ENCODE measurements around the gene CDH13. TPM values are rescaled to one million over a fixed set of nuclear protein-coding genes. Genes with fewer than 3 reads are reported as not detected.

Gene CDH13
- polyA plus RNA-seq, 1 donor from 2014 or later = 3.2 TPM

GRCh38 chr16:82735186-82735585 lies 108.4 kb downstream of the CDH13 start:
- H3K79me2 ChIP-seq (replicated peaks; ENCODE audit: insufficient read depth, low read length) = no peaks in the 10 kb centered on the region
- no peaks in the 10 kb centered on the region for H3K9me2 ChIP-seq (ENCODE audit: insufficient read depth, low read length)
- TF ChIP-seq EP300 (conservative IDR thresholded peaks at IDR 0.05; ENCODE audit: poor library complexity, severe bottlenecking) = peak; percentile 79
- TF ChIP-seq SMC3 (conservative IDR thresholded peaks at IDR 0.05; ENCODE audit: poor library complexity) = no peak
- peak; percentile 52 for TF ChIP-seq POLR2AphosphoS5 (IDR thresholded peaks at IDR 0.05)
- TF ChIP-seq MXI1 (conservative IDR thresholded peaks at IDR 0.05; ENCODE audit: poor library complexity, severe bottlenecking) = no peak
- no peaks in the 10 kb centered on the region for H3K27me3 ChIP-seq (ENCODE audit: insufficient read depth, low read depth, low read length)
- no peaks in the 10 kb centered on the region for H3F3A ChIP-seq (ENCODE audit: insufficient read depth, low read length, poor library complexity, severe bottlenecking)
- H3K9ac ChIP-seq (ENCODE audit: low read length) = no peak overlapping the region
- peak overlapping the region; percentile 8 for H3K27ac ChIP-seq (ENCODE audit: low read length)
- no peak overlapping the region for H2AFZ ChIP-seq (ENCODE audit: low read depth, low read length)
- H3K36me3 ChIP-seq (ENCODE audit: insufficient read depth, low read length) = no peaks in the 10 kb centered on the region
- peak overlapping the region; percentile 6 for H3K4me3 ChIP-seq (ENCODE audit: low read length)
- no peak overlapping the region for H3K4me2 ChIP-seq (ENCODE audit: low read length)
- peaks cover 2% of the 10 kb centered on the region for H3K9me3 ChIP-seq (ENCODE audit: low read length)
- no peaks in the 10 kb centered on the region for H4K20me1 ChIP-seq (ENCODE audit: insufficient read depth)

GRCh38 chr16:82735673-82736091 lies 108.9 kb downstream of the CDH13 start:
- Histone ChIP-seq H2AFZ (ENCODE audit: low read depth, low read length) (no peak overlapping the region), H3K4me3 (ENCODE audit: low read length) (no peak overlapping the region), H3F3A (ENCODE audit: insufficient read depth, low read length, poor library complexity, severe bottlenecking) (no peaks in the 10 kb centered on the region), H4K20me1 (ENCODE audit: insufficient read depth) (no peaks in the 10 kb centered on the region), H3K27ac (ENCODE audit: low read length) (peak overlapping the region; percentile 8), H3K9ac (ENCODE audit: low read length) (no peak overlapping the region), H3K27me3 (ENCODE audit: insufficient read depth, low read depth, low read length) (no peaks in the 10 kb centered on the region), H3K4me2 (ENCODE audit: low read length) (no peak overlapping the region), H3K9me2 (ENCODE audit: insufficient read depth, low read length) (no peaks in the 10 kb centered on the region), H3K79me2 (replicated peaks; ENCODE audit: insufficient read depth, low read length) (no peaks in the 10 kb centered on the region), H3K36me3 (ENCODE audit: insufficient read depth, low read length) (no peaks in the 10 kb centered on the region), H3K9me3 (ENCODE audit: low read length) (no peaks in the 10 kb centered on the region)
- no peak for TF ChIP-seq POLR2AphosphoS5 (IDR thresholded peaks at IDR 0.05)
- no peak for TF ChIP-seq MXI1 (conservative IDR thresholded peaks at IDR 0.05; ENCODE audit: poor library complexity, severe bottlenecking)
- no peak for TF ChIP-seq EZH2 (IDR thresholded peaks at IDR 0.05; ENCODE audit: borderline replicate concordance, insufficient read depth, low read length, poor library complexity, severe bottlenecking)
- TF ChIP-seq RAD21 (conservative IDR thresholded peaks at IDR 0.05) = no peak
- TF ChIP-seq REST (IDR thresholded peaks at IDR 0.05; ENCODE audit: borderline replicate concordance) = no peak
- no peak for TF ChIP-seq TAF1 (IDR thresholded peaks at IDR 0.05; ENCODE audit: low read depth)
- no peak for TF ChIP-seq EP300 (conservative IDR thresholded peaks at IDR 0.05; ENCODE audit: poor library complexity, severe bottlenecking)
- TF ChIP-seq SMC3 (conservative IDR thresholded peaks at IDR 0.05; ENCODE audit: poor library complexity) = no peak

GRCh38 chr16:82736224-82736623 lies 109.5 kb downstream of the CDH13 start:
- no peaks in the 10 kb centered on the region for H3F3A ChIP-seq (ENCODE audit: insufficient read depth, low read length, poor library complexity, severe bottlenecking)
- no peaks in the 10 kb centered on the region for H3K36me3 ChIP-seq (ENCODE audit: insufficient read depth, low read length)
- TF ChIP-seq REST (IDR thresholded peaks at IDR 0.05; ENCODE audit: borderline replicate concordance) (no peak), CTCF (IDR thresholded peaks at IDR 0.05; ENCODE audit: poor library complexity, severe bottlenecking) (no peak), RAD21 (conservative IDR thresholded peaks at IDR 0.05) (no peak), TAF1 (IDR thresholded peaks at IDR 0.05; ENCODE audit: low read depth) (no peak), EZH2 (IDR thresholded peaks at IDR 0.05; ENCODE audit: borderline replicate concordance, insufficient read depth, low read length, poor library complexity, severe bottlenecking) (no peak), POLR2AphosphoS5 (IDR thresholded peaks at IDR 0.05) (no peak), SMC3 (conservative IDR thresholded peaks at IDR 0.05; ENCODE audit: poor library complexity) (no peak), EP300 (conservative IDR thresholded peaks at IDR 0.05; ENCODE audit: poor library complexity, severe bottlenecking) (no peak), MXI1 (conservative IDR thresholded peaks at IDR 0.05; ENCODE audit: poor library complexity, severe bottlenecking) (no peak)
- H3K4me3 ChIP-seq (ENCODE audit: low read length) = no peak overlapping the region
- no peaks in the 10 kb centered on the region for H3K27me3 ChIP-seq (ENCODE audit: insufficient read depth, low read depth, low read length)
- H2AFZ ChIP-seq (ENCODE audit: low read depth, low read length) = no peak overlapping the region
- no peak overlapping the region for H3K9ac ChIP-seq (ENCODE audit: low read length)
- no peak overlapping the region for H3K4me2 ChIP-seq (ENCODE audit: low read length)
- H3K27ac ChIP-seq (ENCODE audit: low read length) = no peak overlapping the region
- no peaks in the 10 kb centered on the region for H3K79me2 ChIP-seq (replicated peaks; ENCODE audit: insufficient read depth, low read length)
- no peaks in the 10 kb centered on the region for H4K20me1 ChIP-seq (ENCODE audit: insufficient read depth)
- no peaks in the 10 kb centered on the region for H3K9me2 ChIP-seq (ENCODE audit: insufficient read depth, low read length)
- H3K9me3 ChIP-seq (ENCODE audit: low read length) = no peaks in the 10 kb centered on the region

All from neural cell (in vitro differentiated cells).